ENCODE results near the gene PTGER3.

Gene PTGER3

DNA sequence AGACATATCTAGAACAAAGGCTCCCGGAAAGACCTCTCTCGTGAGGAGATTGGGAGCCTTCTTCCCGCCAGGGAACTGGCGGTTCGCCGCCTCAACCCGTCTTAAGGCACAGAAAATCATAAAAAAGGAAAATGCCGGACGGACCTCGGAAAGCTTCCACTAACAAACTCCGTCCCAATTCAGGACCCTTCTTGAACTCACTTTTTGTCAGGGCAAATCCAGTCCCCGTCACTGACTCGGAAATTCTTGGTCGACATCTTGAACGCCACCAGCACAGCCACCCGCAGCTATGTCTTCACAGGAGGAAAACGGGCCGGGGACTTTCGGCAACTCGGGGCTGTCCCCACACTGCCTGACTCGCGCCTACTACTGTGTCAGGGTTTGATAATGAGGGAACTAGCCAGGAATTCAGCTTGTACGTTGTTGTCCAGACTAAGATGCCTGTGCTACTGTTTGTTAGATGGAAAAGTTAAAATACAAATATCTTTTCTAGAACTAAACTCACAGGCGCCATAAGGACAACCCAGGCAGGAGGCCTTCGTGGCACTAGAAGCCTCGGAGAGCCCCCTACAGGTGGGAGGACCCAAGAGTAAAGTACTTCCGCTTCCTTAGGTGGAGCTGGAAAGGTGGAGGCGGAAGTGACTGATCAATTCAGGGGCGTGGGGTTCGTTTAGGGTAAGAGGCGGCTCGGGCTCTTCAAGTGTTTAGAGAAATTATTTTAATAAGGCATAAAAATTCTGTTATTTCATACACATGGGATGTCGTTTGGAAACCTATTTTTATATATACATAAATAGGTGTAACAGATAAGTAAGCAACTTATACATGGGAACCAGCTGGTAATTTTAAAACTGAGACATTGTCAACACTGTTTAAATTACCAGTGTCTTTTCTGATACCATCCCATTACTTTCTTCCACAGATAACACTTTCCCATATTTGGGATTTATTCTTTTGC is 33.4 kb upstream of the PTGER3 start, which contains the start of gene ZRANB2:
TSS of gene ZRANB2 (minus strand) at position 297 of the 958 bp plus-strand sequence. CDS start at position 257, 40 bp downstream.
- no CpG with 5 or more reads among the region's 33 CpGs for WGBS (ENCODE audit: insufficient coverage, insufficient read length)

DNA sequence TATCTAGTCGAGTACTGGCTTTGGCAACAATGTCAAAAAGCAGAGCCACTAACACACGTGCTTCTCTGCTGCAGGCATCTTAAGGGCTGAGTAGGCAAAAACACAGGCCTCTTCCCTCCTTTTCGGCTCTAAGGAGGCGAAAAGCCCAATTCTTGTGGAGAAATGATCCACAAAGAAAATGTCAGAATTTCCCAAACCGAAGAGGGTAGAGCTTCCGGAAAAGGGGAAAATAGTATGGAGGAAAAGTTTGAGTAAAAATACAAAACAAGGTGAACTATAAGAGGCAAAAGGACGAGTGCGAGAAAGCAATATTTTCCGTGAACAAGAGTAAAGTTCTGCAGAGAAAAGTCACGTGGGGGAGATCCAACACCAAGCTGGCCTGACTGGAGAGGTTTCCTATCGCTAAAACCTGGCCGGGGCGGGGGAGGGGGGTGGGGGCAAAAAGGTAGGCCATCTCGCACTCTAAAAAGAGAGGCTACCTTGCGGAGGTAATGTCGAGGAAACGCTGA is 32.7 kb upstream of the PTGER3 start:
- peaks cover 3% of the 10 kb centered on the region; the same call in 1 of the 2 replicates for H3K36me3 ChIP-seq (ENCODE audit: control insufficient read depth, insufficient read depth, low read length)
- WGBS (ENCODE audit: insufficient coverage, insufficient read length), result no CpG with 5 or more reads among the region's 17 CpGs
- H3K4me1 ChIP-seq (ENCODE audit: control insufficient read depth, insufficient read depth, low read length), result no peaks in the 10 kb centered on the region
- no peak overlapping the region for H3K27ac ChIP-seq (ENCODE audit: low read length)
- no peaks in the 10 kb centered on the region for H3K27me3 ChIP-seq (ENCODE audit: control insufficient read depth, insufficient read depth, low read length)
- H3K4me3 ChIP-seq (ENCODE audit: low read length), result peak overlapping the region; percentile 95
- no peaks in the 10 kb centered on the region for H3K9me3 ChIP-seq (ENCODE audit: control insufficient read depth, insufficient read depth, low read length)
- no peak for DNase-seq (ENCODE audit: low read depth, low spot score)

More for the DNA sequence above, 33.4 kb upstream of the PTGER3 start, which contains the start of gene ZRANB2:
- peak within 1 kb of the TSS; percentile 95 for H3K4me3 ChIP-seq (ENCODE audit: low read length)
- peak; percentile 85 for DNase-seq (ENCODE audit: low read depth, low spot score)
- H3K4me1 ChIP-seq (ENCODE audit: control insufficient read depth, insufficient read depth, low read length), result no peaks in the 10 kb centered on the region
- H3K27me3 ChIP-seq (ENCODE audit: control insufficient read depth, insufficient read depth, low read length), result no peaks in the 10 kb centered on the region
- no peak within 1 kb of the TSS for H3K27ac ChIP-seq (ENCODE audit: low read length)
- no peaks in the 10 kb centered on the region; the same call in 1 of the 2 replicates for H3K36me3 ChIP-seq (ENCODE audit: control insufficient read depth, insufficient read depth, low read length)
- no peaks in the 10 kb centered on the region for H3K9me3 ChIP-seq (ENCODE audit: control insufficient read depth, insufficient read depth, low read length)

DNA sequence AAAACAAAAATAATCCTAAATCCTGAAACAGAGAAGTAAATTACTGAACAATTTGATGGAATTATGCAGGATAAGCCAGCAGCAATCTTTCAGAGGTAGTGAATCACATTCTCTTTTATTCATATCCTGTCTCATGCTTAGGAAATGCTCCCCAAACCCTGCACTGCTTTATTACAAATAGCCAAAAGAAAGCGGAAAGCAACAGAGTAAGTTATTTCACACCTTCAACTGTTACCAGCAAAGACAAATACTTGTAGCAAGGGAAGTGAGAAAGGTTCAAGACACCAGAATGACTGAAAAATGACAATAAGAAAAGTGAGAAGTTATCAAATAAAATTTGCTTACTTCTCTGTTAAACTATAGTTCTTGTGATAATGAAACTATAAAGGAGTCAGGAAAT is 27.1 kb upstream of the PTGER3 start:
- no peak overlapping the region for H3K27ac ChIP-seq (ENCODE audit: low read length)
- H3K4me3 ChIP-seq (ENCODE audit: low read length), result no peak overlapping the region
- no peaks in the 10 kb centered on the region for H3K27me3 ChIP-seq (ENCODE audit: control insufficient read depth, insufficient read depth, low read length)
- DNase-seq (ENCODE audit: low read depth, low spot score), result no peak
- H3K4me1 ChIP-seq (ENCODE audit: control insufficient read depth, insufficient read depth, low read length), result no peaks in the 10 kb centered on the region
- no peaks in the 10 kb centered on the region for H3K9me3 ChIP-seq (ENCODE audit: control insufficient read depth, insufficient read depth, low read length)
- no CpG with 5 or more reads among the region's 1 CpG for WGBS (ENCODE audit: insufficient coverage, insufficient read length)
- H3K36me3 ChIP-seq (ENCODE audit: control insufficient read depth, insufficient read depth, low read length), result peaks cover 15% of the 10 kb centered on the region; the same call in 1 of the 2 replicates

DNA sequence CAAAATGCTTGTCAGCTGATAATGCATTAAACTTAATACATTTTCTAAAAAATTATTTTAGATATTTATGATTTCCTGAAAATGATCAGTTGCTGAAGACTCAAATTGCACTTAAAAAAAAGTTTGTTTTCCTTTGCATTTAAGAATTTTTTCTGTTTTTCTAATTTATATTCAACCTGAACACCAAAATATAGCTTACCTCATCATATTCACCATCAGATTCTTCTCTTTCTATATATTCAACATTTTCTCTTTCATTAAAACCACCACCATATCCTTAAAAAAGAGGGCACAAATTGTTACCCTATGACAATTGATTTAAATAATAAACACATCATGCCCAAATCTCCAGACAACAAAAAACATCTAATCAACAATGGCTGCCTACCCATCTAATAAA is 24.7 kb upstream of the PTGER3 start:
- H3K27ac ChIP-seq (ENCODE audit: low read length), result no peak overlapping the region
- no peak overlapping the region for H3K4me3 ChIP-seq (ENCODE audit: low read length)
- H3K27me3 ChIP-seq (ENCODE audit: control insufficient read depth, insufficient read depth, low read length), result no peaks in the 10 kb centered on the region
- H3K4me1 ChIP-seq (ENCODE audit: control insufficient read depth, insufficient read depth, low read length), result no peaks in the 10 kb centered on the region
- H3K9me3 ChIP-seq (ENCODE audit: control insufficient read depth, insufficient read depth, low read length), result no peaks in the 10 kb centered on the region
- H3K36me3 ChIP-seq (ENCODE audit: control insufficient read depth, insufficient read depth, low read length), result peaks cover 25% of the 10 kb centered on the region; the same call in 1 of the 2 replicates
- no peak for DNase-seq (ENCODE audit: low read depth, low spot score)

DNA sequence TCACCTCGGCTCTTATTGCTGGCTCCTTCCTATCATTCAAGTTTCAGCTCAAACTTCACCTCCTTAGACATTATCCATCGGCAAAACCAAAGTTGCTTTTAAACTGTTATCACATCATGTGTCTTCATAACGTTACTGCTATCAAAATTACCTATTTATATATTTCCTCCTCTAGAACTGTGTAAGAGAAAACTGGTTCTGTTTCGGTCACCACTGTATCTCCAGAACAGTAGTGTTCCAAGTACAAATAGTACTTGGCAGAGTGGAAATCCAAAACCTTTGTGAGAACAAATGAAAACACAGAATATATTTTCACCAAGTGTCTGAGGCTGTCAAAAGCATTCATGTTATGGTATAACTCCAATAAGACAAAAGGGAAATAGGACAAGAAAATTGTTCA is 24.1 kb upstream of the PTGER3 start:
- no peak overlapping the region for H3K27ac ChIP-seq (ENCODE audit: low read length)
- H3K4me3 ChIP-seq (ENCODE audit: low read length), result no peak overlapping the region
- DNase-seq (ENCODE audit: low read depth, low spot score), result no peak
- peaks cover 25% of the 10 kb centered on the region; the same call in 1 of the 2 replicates for H3K36me3 ChIP-seq (ENCODE audit: control insufficient read depth, insufficient read depth, low read length)
- H3K9me3 ChIP-seq (ENCODE audit: control insufficient read depth, insufficient read depth, low read length), result no peaks in the 10 kb centered on the region
- 100% methylated on average over 1 of the region's 4 CpGs for WGBS (ENCODE audit: insufficient coverage, insufficient read length)
- H3K4me1 ChIP-seq (ENCODE audit: control insufficient read depth, insufficient read depth, low read length), result no peaks in the 10 kb centered on the region
- H3K27me3 ChIP-seq (ENCODE audit: control insufficient read depth, insufficient read depth, low read length), result no peaks in the 10 kb centered on the region

DNA sequence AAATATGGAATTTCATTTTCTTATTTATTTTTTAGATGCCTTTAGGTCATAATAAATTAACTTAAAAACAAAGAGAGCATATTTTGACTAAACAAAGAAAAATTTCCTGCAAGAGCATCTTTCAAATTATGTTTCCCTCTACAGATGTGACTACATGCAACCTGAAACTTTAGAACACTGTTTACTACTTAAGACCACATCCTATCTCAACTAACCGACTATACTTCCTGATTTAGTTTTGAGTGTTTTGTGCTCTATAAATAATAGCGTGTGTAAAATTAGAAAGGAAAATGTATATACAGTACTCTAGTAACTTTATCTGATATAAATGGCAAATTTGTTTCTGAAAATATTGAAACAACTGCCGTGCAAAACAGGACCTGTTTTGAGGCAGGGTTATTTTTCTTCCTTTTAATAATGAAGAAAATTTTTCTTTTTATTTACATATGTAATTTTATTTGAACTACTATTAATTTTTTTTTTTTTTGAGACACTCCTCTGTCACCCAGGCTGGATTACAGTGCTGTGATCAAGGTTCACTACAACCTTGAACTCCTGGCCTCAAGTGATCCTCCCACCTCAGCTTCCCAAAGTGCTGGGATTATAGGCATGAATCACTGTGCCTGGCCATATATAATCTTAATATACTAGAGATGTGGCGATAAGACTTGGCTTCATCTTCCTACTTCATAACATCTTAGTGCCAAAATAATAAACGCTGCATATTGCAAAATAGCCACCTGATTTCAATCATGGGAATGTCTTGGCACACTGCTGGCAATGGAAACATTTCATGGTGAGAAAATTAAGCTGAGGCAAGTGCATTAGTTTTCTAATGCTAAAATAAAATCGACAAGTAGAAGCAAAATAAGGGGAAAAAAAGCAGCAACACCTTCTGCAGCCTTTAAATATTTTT is 21.0 kb upstream of the PTGER3 start:
- no peak for DNase-seq (ENCODE audit: low read depth, low spot score)
- WGBS (ENCODE audit: insufficient coverage, insufficient read length), result 100% methylated on average over 1 of the region's 6 CpGs
- H3K4me3 ChIP-seq (ENCODE audit: low read length), result no peak overlapping the region
- H3K9me3 ChIP-seq (ENCODE audit: control insufficient read depth, insufficient read depth, low read length), result no peaks in the 10 kb centered on the region
- no peaks in the 10 kb centered on the region for H3K27me3 ChIP-seq (ENCODE audit: control insufficient read depth, insufficient read depth, low read length)
- H3K36me3 ChIP-seq (ENCODE audit: control insufficient read depth, insufficient read depth, low read length), result peaks cover 23% of the 10 kb centered on the region; the same call in 1 of the 2 replicates
- no peak overlapping the region for H3K27ac ChIP-seq (ENCODE audit: low read length)
- no peaks in the 10 kb centered on the region for H3K4me1 ChIP-seq (ENCODE audit: control insufficient read depth, insufficient read depth, low read length)

DNA sequence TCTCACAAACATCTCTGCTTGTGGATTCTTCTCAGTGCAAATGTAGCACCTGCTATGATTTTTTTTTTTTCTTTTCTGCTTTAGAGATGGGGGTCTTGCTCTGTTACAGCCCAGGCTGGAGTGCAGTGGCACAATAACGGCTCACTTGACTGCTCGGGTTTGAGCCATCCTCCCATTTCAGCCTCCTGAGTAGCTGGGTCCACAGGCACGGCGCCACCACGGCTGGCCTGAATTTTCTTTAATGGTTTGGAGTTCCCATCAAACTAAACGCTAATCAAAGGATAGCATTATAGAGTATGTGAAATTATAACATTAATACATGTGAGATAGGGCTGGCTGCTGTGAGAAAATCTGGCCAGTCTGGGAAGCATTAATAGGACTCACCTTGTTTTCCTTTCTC is 7.2 kb upstream of the PTGER3 start:
- no peak overlapping the region for H3K4me3 ChIP-seq (ENCODE audit: low read length)
- H3K4me1 ChIP-seq (ENCODE audit: control insufficient read depth, insufficient read depth, low read length), result no peaks in the 10 kb centered on the region
- no peaks in the 10 kb centered on the region for H3K27me3 ChIP-seq (ENCODE audit: control insufficient read depth, insufficient read depth, low read length)
- 0 out of 2 replicates have a peak, but pooled peaks cover 2% of the 10 kb centered on the region for H3K36me3 ChIP-seq (ENCODE audit: control insufficient read depth, insufficient read depth, low read length)
- H3K9me3 ChIP-seq (ENCODE audit: control insufficient read depth, insufficient read depth, low read length), result no peaks in the 10 kb centered on the region
- no peak for DNase-seq (ENCODE audit: low read depth, low spot score)
- no peak overlapping the region for H3K27ac ChIP-seq (ENCODE audit: low read length)
- WGBS (ENCODE audit: insufficient coverage, insufficient read length), result no CpG with 5 or more reads among the region's 6 CpGs

DNA sequence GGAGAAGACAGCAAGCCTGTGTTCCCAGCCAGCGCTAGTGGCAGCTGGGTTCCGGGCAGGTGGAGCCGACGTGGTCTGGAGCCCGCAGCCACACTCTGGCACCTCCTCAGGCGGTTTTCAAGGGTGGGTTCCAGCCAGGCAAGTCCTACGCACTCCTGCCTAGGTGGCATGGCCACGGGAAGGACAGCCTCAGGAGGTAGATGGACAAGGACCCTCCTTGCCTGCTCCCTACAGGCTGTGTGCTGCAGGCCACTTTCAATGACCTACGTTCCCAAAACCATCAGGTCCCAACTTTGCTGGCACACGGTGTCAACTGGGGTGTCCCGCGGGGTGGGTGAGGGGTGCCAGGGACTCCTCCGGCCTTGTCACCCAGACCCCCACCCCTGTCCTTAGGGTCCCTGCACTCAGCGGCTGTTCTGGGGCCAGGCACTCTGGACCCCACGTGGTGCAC is 6.7 kb upstream of the PTGER3 start:
- Histone ChIP-seq H3K27ac (ENCODE audit: low read length) (no peak overlapping the region), H3K9me3 (ENCODE audit: control insufficient read depth, insufficient read depth, low read length) (no peaks in the 10 kb centered on the region), H3K36me3 (ENCODE audit: control insufficient read depth, insufficient read depth, low read length) (0 out of 2 replicates have a peak, but pooled peaks cover under 1% of the 10 kb centered on the region), H3K4me3 (ENCODE audit: low read length) (no peak overlapping the region), H3K27me3 (ENCODE audit: control insufficient read depth, insufficient read depth, low read length) (no peaks in the 10 kb centered on the region), H3K4me1 (ENCODE audit: control insufficient read depth, insufficient read depth, low read length) (no peaks in the 10 kb centered on the region)
- DNase-seq (ENCODE audit: low read depth, low spot score), result no peak
- no CpG with 5 or more reads among the region's 15 CpGs for whole genome bisulfite sequencing (ENCODE audit: insufficient coverage, insufficient read length)

DNA sequence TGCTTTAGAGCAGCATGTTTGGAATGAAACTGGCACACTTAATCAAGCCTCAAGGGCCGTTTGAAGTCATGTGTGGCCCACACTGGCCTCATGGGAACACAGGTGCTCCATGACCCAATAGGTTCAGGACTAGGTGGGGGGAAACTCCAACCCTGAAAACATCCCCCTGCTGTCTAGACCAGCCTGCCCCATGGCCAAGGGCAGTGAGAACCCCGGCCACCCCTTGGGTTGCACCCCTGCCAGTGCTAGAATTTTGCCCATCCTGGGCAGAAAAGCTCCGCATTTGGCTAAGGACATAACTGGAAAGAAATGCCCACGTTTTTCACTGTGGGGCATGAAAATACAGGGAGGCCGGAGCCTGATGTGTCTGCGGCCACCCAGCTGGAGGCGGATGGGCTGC is 6.1 kb upstream of the PTGER3 start:
- no peak overlapping the region for H3K4me3 ChIP-seq (ENCODE audit: low read length)
- H3K36me3 ChIP-seq (ENCODE audit: control insufficient read depth, insufficient read depth, low read length), result no peaks in the 10 kb centered on the region
- H3K27ac ChIP-seq (ENCODE audit: low read length), result no peak overlapping the region
- H3K27me3 ChIP-seq (ENCODE audit: control insufficient read depth, insufficient read depth, low read length), result no peaks in the 10 kb centered on the region
- WGBS (ENCODE audit: insufficient coverage, insufficient read length), result no CpG with 5 or more reads among the region's 7 CpGs
- H3K9me3 ChIP-seq (ENCODE audit: control insufficient read depth, insufficient read depth, low read length), result no peaks in the 10 kb centered on the region
- no peak for DNase-seq (ENCODE audit: low read depth, low spot score)
- H3K4me1 ChIP-seq (ENCODE audit: control insufficient read depth, insufficient read depth, low read length), result no peaks in the 10 kb centered on the region

DNA sequence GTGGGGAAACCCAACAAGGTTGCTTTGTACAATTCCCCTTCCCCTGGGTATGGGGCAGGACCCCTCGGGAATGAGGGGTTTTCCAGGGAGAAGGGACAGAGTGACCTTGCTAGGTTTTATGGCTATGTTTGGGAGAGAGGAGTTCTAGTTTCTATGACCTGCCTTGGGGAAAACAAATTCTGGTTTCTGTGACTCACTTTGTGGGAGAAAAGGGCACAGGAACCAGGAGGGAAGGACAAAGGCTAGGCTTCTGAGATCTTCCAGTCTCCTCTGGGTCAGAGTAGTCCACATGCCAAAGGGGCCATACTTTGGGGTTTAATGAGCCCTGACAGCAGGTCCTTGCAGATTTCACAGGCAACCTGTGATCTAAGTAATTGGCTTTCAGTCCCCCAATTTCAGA is 5.5 kb upstream of the PTGER3 start:
- Histone ChIP-seq H3K27ac (ENCODE audit: low read length) (no peak overlapping the region), H3K27me3 (ENCODE audit: control insufficient read depth, insufficient read depth, low read length) (peaks cover 1% of the 10 kb centered on the region; the same call in 1 of the 2 replicates), H3K4me1 (ENCODE audit: control insufficient read depth, insufficient read depth, low read length) (no peaks in the 10 kb centered on the region), H3K36me3 (ENCODE audit: control insufficient read depth, insufficient read depth, low read length) (no peaks in the 10 kb centered on the region), H3K4me3 (ENCODE audit: low read length) (no peak overlapping the region), H3K9me3 (ENCODE audit: control insufficient read depth, insufficient read depth, low read length) (no peaks in the 10 kb centered on the region)
- no CpG with 5 or more reads among the region's 1 CpG for whole genome bisulfite sequencing (ENCODE audit: insufficient coverage, insufficient read length)
- DNase-seq (ENCODE audit: low read depth, low spot score), result no peak
